MCF 10A (cell line): ENCODE measurements around the gene BRF1. TPM values are rescaled to one million over a fixed set of nuclear protein-coding genes. Genes with fewer than 3 reads are reported as not detected.

Source experiments
- BruUV-seq: library from RNA; stranded (reverse); fragments of 400-500 nt; replicated peaks from 2 replicates; lab custom pipeline; 2021; lab: Mats Ljungman, UMichigan
- CTCF ChIA-PET: fragments of 300-600 bp; sonication (Branson Sonifier 250); formaldehyde crosslinking; extraction: SDS; loops from one replicate; lab custom pipeline; 2021; ENCODE audit warnings: antibody characterized with exemption, inconsistent platforms; lab: Yijun Ruan, JAX
- POLR2A ChIA-PET: fragments of 300-600, 350-650 bp; sonication (Branson Sonifier 250); formaldehyde crosslinking; extraction: SDS; loops from one replicate; lab custom pipeline; 2020; ENCODE audit warnings: antibody characterized with exemption, inconsistent platforms; lab: Yijun Ruan, JAX
- DNase-seq: peaks from one replicate; pipeline ENCODE4 v3.0.0-alpha.2; 2018; ENCODE audit not compliant: unreplicated experiment
- H3K27ac Mint-ChIP-seq: one replicate; pipeline ENCODE4 v1.8.0; 2022; ENCODE audit warnings: mild to moderate bottlenecking, low read depth, mixed read lengths; ENCODE audit not compliant: unreplicated experiment
- H3K27me3 Mint-ChIP-seq: one replicate; pipeline ENCODE4 v1.8.0; 2022; ENCODE audit warnings: mixed read lengths; ENCODE audit not compliant: insufficient read depth, unreplicated experiment
- H3K36me3 Mint-ChIP-seq: one replicate; pipeline ENCODE4 v1.8.0; 2022; ENCODE audit warnings: mild to moderate bottlenecking, moderate library complexity, mixed read lengths; ENCODE audit not compliant: insufficient read depth, unreplicated experiment
- H3K4me1 Mint-ChIP-seq: one replicate; pipeline ENCODE4 v1.8.0; 2022; ENCODE audit warnings: mixed read lengths; ENCODE audit not compliant: insufficient read depth, unreplicated experiment
- H3K4me3 Mint-ChIP-seq: one replicate; pipeline ENCODE4 v1.8.0; 2022; ENCODE audit warnings: mild to moderate bottlenecking, moderate library complexity, mixed read lengths; ENCODE audit not compliant: unreplicated experiment
- H3K9me3 Mint-ChIP-seq: one replicate; pipeline ENCODE4 v1.8.0; 2022; ENCODE audit warnings: mixed read lengths; ENCODE audit not compliant: unreplicated experiment
- CTCF ChIP-seq: fragments of 200-600 bp; IDR thresholded peaks from one replicate; pipeline ENCODE4 v1.8.0; 2022; ENCODE audit warnings: antibody characterized with exemption, mild to moderate bottlenecking; ENCODE audit not compliant: unreplicated experiment
- intact Hi-C: fragments of 100-400 bp; cut with micrococcal nuclease; formaldehyde crosslinking; loops from 2 replicates; pipeline ENCODE4 v1.14.1; 2022
- total RNA-seq: library from RNA; stranded (reverse); gene quantifications from 2 replicates; pipeline ENCODE4 v1.2.3, GENCODE V29; 2022

The BRF1 gene
- total RNA-seq, 1 experiment from 2014 or later, result 30.7 TPM

DNA sequence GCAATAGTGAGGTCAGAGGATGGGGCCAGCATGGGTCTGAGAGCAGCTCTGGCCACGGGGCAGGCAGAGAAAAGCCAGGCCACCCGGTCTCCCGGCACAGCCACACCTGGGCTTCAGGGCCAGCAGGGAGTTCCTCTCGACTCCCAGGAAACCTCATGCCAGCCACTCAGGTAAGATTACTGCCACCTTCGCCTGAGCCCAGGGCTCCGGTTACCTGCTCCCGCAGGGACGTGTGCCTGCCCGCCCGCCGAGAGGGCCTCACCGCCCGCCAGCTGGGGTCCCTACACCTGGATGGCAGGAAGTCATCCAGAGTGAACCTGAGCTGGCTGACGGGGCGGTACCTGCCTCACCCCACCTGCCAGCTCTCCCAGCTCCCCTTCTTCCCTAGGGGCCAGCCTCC is 139.5 kb downstream of the BRF1 start:
- ChIA-PET POLR2A (no interaction called here), CTCF (interaction anchor here (0.6 kb wide), 1 partner anchor 54 kb away, joined by 3 read pairs; no protein-coding TSS in a partner anchor)
- TF ChIP-seq CTCF, result no peak
- no TSS peak for BruUV-seq
- H3K4me3 Mint-ChIP-seq, result no peak overlapping the region
- H3K36me3 Mint-ChIP-seq, result no peaks in the 10 kb centered on the region
- H3K9me3 Mint-ChIP-seq, result no peaks in the 10 kb centered on the region
- no peak for DNase-seq
- H3K27ac Mint-ChIP-seq, result no peak overlapping the region
- peaks cover 6% of the 10 kb centered on the region for H3K4me1 Mint-ChIP-seq
- no peaks in the 10 kb centered on the region for H3K27me3 Mint-ChIP-seq
- intact Hi-C loops, result no loop called here

DNA sequence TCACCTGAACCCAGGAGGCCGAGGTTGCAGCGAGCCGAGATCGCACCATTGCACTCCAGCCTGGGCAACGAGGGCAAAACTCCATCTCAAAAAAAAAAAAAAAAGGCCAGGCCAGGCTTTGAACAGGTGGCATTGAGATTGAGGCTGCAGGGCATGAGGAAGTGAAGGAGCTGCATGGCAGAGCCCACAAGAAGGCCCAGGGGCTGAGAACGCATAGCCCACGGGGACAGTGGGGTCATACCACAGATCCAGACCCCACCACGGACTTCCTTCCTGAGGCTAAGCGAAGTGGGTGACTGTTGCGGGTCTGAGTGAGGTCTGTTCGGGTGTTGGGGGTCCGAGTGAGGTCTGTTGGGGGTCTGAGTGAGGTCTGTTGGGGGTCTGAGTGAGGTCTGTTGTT is 140.0 kb downstream of the BRF1 start:
- POLR2A ChIA-PET, result no interaction called here
- no peak for DNase-seq
- Mint-ChIP-seq H3K27me3 (no peaks in the 10 kb centered on the region), H3K36me3 (no peaks in the 10 kb centered on the region), H3K27ac (no peak overlapping the region), H3K9me3 (no peaks in the 10 kb centered on the region), H3K4me3 (no peak overlapping the region), H3K4me1 (peaks cover 4% of the 10 kb centered on the region)
- no peak for TF ChIP-seq CTCF
- no TSS peak for BruUV-seq
- CTCF ChIA-PET, result interaction anchor here (0.6 kb wide), 1 partner anchor 53 kb away, joined by 3 read pairs; no protein-coding TSS in a partner anchor
- intact Hi-C loops, result no loop called here

- intact Hi-C loops, result no loop called here
- ChIA-PET POLR2A (interaction anchor here (1.0 kb wide), 1 partner anchor 67 kb away, joined by 3 read pairs; no protein-coding TSS in a partner anchor), CTCF (interaction anchor here (1.1 kb wide), 1 partner anchor 68 kb away, joined by 5 read pairs; no protein-coding TSS in a partner anchor)
- no peaks in the 10 kb centered on the region for H3K36me3 Mint-ChIP-seq
- no peaks in the 10 kb centered on the region for H3K9me3 Mint-ChIP-seq
- TF ChIP-seq CTCF, result no peak
- no peaks in the 10 kb centered on the region for H3K27me3 Mint-ChIP-seq
- no peak overlapping the region for H3K27ac Mint-ChIP-seq
- no peaks in the 10 kb centered on the region for H3K4me1 Mint-ChIP-seq
- no peak for DNase-seq
- H3K4me3 Mint-ChIP-seq, result no peak overlapping the region
- no TSS peak for BruUV-seq
Observed at GRCh38 chr14:105159344-105159743, 141.5 kb downstream of the BRF1 start.

Other genes starting within 250 kb of the BRF1 start
- 0.42 TPM in 1 of 2 replicates, not detected in the other for gene GPR132, start 235.6 kb downstream of the BRF1 start, total RNA-seq
- 33.5 and 33.7 TPM in 2 replicates for gene JAG2, start 132.2 kb downstream of the BRF1 start, total RNA-seq
- gene NUDT14, start 119.7 kb downstream of the BRF1 start, total RNA-seq, result 26.1 and 27.4 TPM in 2 replicates
- gene BTBD6, start 52.5 kb downstream of the BRF1 start, total RNA-seq, result 16.7 and 24.5 TPM in 2 replicates
- gene PACS2, start 13.7 kb upstream of the BRF1 start, total RNA-seq, result 49.7 and 57.7 TPM in 2 replicates
- gene TEX22, start 97.5 kb upstream of the BRF1 start, total RNA-seq, result 4.1 and 6.2 TPM in 2 replicates
- gene MTA1, start 118.8 kb upstream of the BRF1 start, total RNA-seq, result 154 and 166 TPM in 2 replicates
- 31.1 and 50.5 TPM in 2 replicates for gene CRIP2, start 173.8 kb upstream of the BRF1 start, total RNA-seq
- not detected in 2 replicates for gene CRIP1, start 185.9 kb upstream of the BRF1 start, total RNA-seq
- gene TEDC1, start 190.2 kb upstream of the BRF1 start, total RNA-seq, result 11.2 and 17.6 TPM in 2 replicates
- gene TMEM121, start 225.6 kb upstream of the BRF1 start, total RNA-seq, result 0.34 and 0.68 TPM in 2 replicates